Measurements from ENCODE around the gene OR52L1.
A peak's percentile ranks its signal among the peaks of the same experiment; 100 is the strongest.

OR52L1 gene

DNA sequence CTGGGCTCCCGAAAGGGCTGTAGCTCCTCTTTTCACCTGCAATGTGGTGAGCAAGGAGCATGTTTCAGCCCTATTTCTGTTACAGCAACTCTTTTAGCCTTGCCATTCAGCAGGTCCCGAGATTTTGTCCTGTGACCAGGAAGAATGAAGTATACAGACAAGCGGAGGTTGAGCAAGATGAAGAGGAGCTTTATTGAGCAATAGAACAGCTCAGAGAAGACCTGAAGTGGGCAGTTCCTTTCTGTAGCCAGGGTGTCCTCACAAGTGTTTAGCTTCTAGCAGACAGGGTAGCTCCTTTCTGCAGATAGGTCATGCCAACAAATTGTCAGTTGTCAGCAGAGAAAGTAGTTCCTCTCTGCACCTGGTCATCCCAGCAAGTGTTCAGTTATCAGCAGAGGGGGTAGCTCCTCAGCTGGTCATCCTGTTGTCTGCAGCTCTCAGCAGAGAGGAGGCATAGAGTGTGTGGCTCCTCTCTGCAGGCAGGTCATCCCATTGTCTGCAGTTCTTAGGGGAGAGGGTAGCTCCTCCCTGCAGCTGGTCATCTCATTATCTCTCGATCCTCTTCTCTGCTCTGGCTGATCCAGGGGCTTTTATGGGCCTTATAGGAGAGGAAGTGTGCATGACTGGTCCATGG lies 25.4 kb upstream of the OR52L1 start:
- H3K4me2 ChIP-seq (ENCODE audit: low read length), result no peak overlapping the region
- H3K9ac ChIP-seq (ENCODE audit: low read length), result no peak overlapping the region
- no peak overlapping the region for H2AK5ac ChIP-seq (ENCODE audit: low read length)
- WGBS (ENCODE audit: extremely low coverage, insufficient coverage, low lambda C conversion rate), result no CpG with 5 or more reads among the region's 4 CpGs
- H3K36me3 ChIP-seq (ENCODE audit: control insufficient read depth, insufficient read depth, low read length), result no peaks in the 10 kb centered on the region
- no peaks in the 10 kb centered on the region for H3K79me2 ChIP-seq (ENCODE audit: control insufficient read depth, insufficient read depth, low read length)
- H3K4ac ChIP-seq (ENCODE audit: low read depth, low read length), result no peak overlapping the region
- no peak overlapping the region for H2BK5ac ChIP-seq (ENCODE audit: low read length)
- no peaks in the 10 kb centered on the region for H3K79me1 ChIP-seq (ENCODE audit: low read length)
- no peak overlapping the region for H2BK15ac ChIP-seq (replicated peaks; ENCODE audit: low read depth)
- H4K8ac ChIP-seq (ENCODE audit: low read depth, low read length), result no peak overlapping the region
- no peak overlapping the region for H3K4me3 ChIP-seq (ENCODE audit: low read length)
- H3K27ac ChIP-seq (ENCODE audit: low read depth, low read length), result no peak overlapping the region
- no peak overlapping the region for H3K56ac ChIP-seq (ENCODE audit: low read length)
- H3K4me1 ChIP-seq (ENCODE audit: control insufficient read depth, low read depth, low read length), result no peaks in the 10 kb centered on the region
- no peak overlapping the region for H2BK120ac ChIP-seq (ENCODE audit: low read depth, low read length)
- peak; percentile 3 for DNase-seq
- no peak overlapping the region for H3K23ac ChIP-seq (ENCODE audit: low read length)
- no peak overlapping the region for H4K5ac ChIP-seq (ENCODE audit: low read length)
- no peak overlapping the region for H3K18ac ChIP-seq (ENCODE audit: low read length)
- no peaks in the 10 kb centered on the region for H3K27me3 ChIP-seq (ENCODE audit: insufficient read depth, low read length, poor library complexity)

- no peak for DNase-seq
- no peaks in the 10 kb centered on the region for H3K79me2 ChIP-seq (ENCODE audit: control insufficient read depth, insufficient read depth, low read length)
- H3K9ac ChIP-seq (ENCODE audit: low read length), result no peak within 1 kb of the TSS
- H3K4ac ChIP-seq (ENCODE audit: low read depth, low read length), result no peak within 1 kb of the TSS
- H2BK5ac ChIP-seq (ENCODE audit: low read length), result no peak within 1 kb of the TSS
- no peak within 1 kb of the TSS for H2AK5ac ChIP-seq (ENCODE audit: low read length)
- H3K23ac ChIP-seq (ENCODE audit: low read length), result no peak within 1 kb of the TSS
- H3K36me3 ChIP-seq (ENCODE audit: control insufficient read depth, insufficient read depth, low read length), result no peaks in the 10 kb centered on the region
- H3K4me2 ChIP-seq (ENCODE audit: low read length), result no peak within 1 kb of the TSS
- H3K4me3 ChIP-seq (ENCODE audit: low read length), result no peak within 1 kb of the TSS
- H3K18ac ChIP-seq (ENCODE audit: low read length), result no peak within 1 kb of the TSS
- H2BK15ac ChIP-seq (replicated peaks; ENCODE audit: low read depth), result no peak within 1 kb of the TSS
- H3K4me1 ChIP-seq (ENCODE audit: control insufficient read depth, low read depth, low read length), result no peaks in the 10 kb centered on the region
- H4K5ac ChIP-seq (ENCODE audit: low read length), result no peak within 1 kb of the TSS
- H3K79me1 ChIP-seq (ENCODE audit: low read length), result no peaks in the 10 kb centered on the region
- H3K27ac ChIP-seq (ENCODE audit: low read depth, low read length), result no peak within 1 kb of the TSS
- H4K8ac ChIP-seq (ENCODE audit: low read depth, low read length), result no peak within 1 kb of the TSS
- H3K56ac ChIP-seq (ENCODE audit: low read length), result no peak within 1 kb of the TSS
- no peak within 1 kb of the TSS for H2BK120ac ChIP-seq (ENCODE audit: low read depth, low read length)
- H3K27me3 ChIP-seq (ENCODE audit: insufficient read depth, low read length, poor library complexity), result no peaks in the 10 kb centered on the region
Measured at GRCh38 chr11:6006846-6007245, 20.1 kb upstream of the OR52L1 start, which contains the start of gene OR56A4. TSS of gene OR56A4 (minus strand) at chr11:6006946. CDS start at chr11:6002992, 3,954 bp downstream.

- Histone ChIP-seq H3K4me2 (ENCODE audit: low read length) (no peak overlapping the region), H4K5ac (ENCODE audit: low read length) (no peak overlapping the region), H3K79me2 (ENCODE audit: control insufficient read depth, insufficient read depth, low read length) (no peaks in the 10 kb centered on the region), H3K4me3 (ENCODE audit: low read length) (no peak overlapping the region), H3K18ac (ENCODE audit: low read length) (no peak overlapping the region), H3K23ac (ENCODE audit: low read length) (no peak overlapping the region), H4K8ac (ENCODE audit: low read depth, low read length) (no peak overlapping the region), H3K4me1 (ENCODE audit: control insufficient read depth, low read depth, low read length) (no peaks in the 10 kb centered on the region), H3K4ac (ENCODE audit: low read depth, low read length) (no peak overlapping the region), H3K79me1 (ENCODE audit: low read length) (no peaks in the 10 kb centered on the region), H3K9ac (ENCODE audit: low read length) (no peak overlapping the region), H3K36me3 (ENCODE audit: control insufficient read depth, insufficient read depth, low read length) (no peaks in the 10 kb centered on the region), H2AK5ac (ENCODE audit: low read length) (no peak overlapping the region), H2BK5ac (ENCODE audit: low read length) (no peak overlapping the region), H3K27me3 (ENCODE audit: insufficient read depth, low read length, poor library complexity) (no peaks in the 10 kb centered on the region), H2BK120ac (ENCODE audit: low read depth, low read length) (no peak overlapping the region), H3K56ac (ENCODE audit: low read length) (no peak overlapping the region), H2BK15ac (replicated peaks; ENCODE audit: low read depth) (no peak overlapping the region), H3K27ac (ENCODE audit: low read depth, low read length) (no peak overlapping the region)
- no peak for DNase-seq
Measured at GRCh38 chr11:6006395-6006794, 19.6 kb upstream of the OR52L1 start.

- DNase-seq, result no peak
- no peaks in the 10 kb centered on the region for H3K36me3 ChIP-seq (ENCODE audit: control insufficient read depth, insufficient read depth, low read length)
- H3K4me1 ChIP-seq (ENCODE audit: control insufficient read depth, low read depth, low read length), result no peaks in the 10 kb centered on the region
- no peaks in the 10 kb centered on the region for H3K79me2 ChIP-seq (ENCODE audit: control insufficient read depth, insufficient read depth, low read length)
- H3K4me3 ChIP-seq (ENCODE audit: low read length), result no peak overlapping the region
- no peak overlapping the region for H4K8ac ChIP-seq (ENCODE audit: low read depth, low read length)
- no CpG with 5 or more reads among the region's 7 CpGs for WGBS (ENCODE audit: extremely low coverage, insufficient coverage, low lambda C conversion rate)
- H3K9ac ChIP-seq (ENCODE audit: low read length), result no peak overlapping the region
- H2BK5ac ChIP-seq (ENCODE audit: low read length), result no peak overlapping the region
- no peak overlapping the region for H3K4me2 ChIP-seq (ENCODE audit: low read length)
- no peak overlapping the region for H2BK15ac ChIP-seq (replicated peaks; ENCODE audit: low read depth)
- no peak overlapping the region for H4K5ac ChIP-seq (ENCODE audit: low read length)
- no peak overlapping the region for H3K27ac ChIP-seq (ENCODE audit: low read depth, low read length)
- H3K18ac ChIP-seq (ENCODE audit: low read length), result no peak overlapping the region
- no peak overlapping the region for H3K4ac ChIP-seq (ENCODE audit: low read depth, low read length)
- no peak overlapping the region for H3K23ac ChIP-seq (ENCODE audit: low read length)
- no peak overlapping the region for H3K56ac ChIP-seq (ENCODE audit: low read length)
- no peaks in the 10 kb centered on the region for H3K79me1 ChIP-seq (ENCODE audit: low read length)
- H3K27me3 ChIP-seq (ENCODE audit: insufficient read depth, low read length, poor library complexity), result no peaks in the 10 kb centered on the region
- H2BK120ac ChIP-seq (ENCODE audit: low read depth, low read length), result no peak overlapping the region
- no peak overlapping the region for H2AK5ac ChIP-seq (ENCODE audit: low read length)
Measured at GRCh38 chr11:6002202-6002699, 15.5 kb upstream of the OR52L1 start.

GRCh38 chr11:5994791-5995190 lies 8.0 kb upstream of the OR52L1 start:
- Histone ChIP-seq H3K79me1 (ENCODE audit: low read length) (no peaks in the 10 kb centered on the region), H3K4me1 (ENCODE audit: control insufficient read depth, low read depth, low read length) (no peaks in the 10 kb centered on the region), H4K8ac (ENCODE audit: low read depth, low read length) (no peak overlapping the region), H3K27me3 (ENCODE audit: insufficient read depth, low read length, poor library complexity) (no peaks in the 10 kb centered on the region), H3K56ac (ENCODE audit: low read length) (no peak overlapping the region), H3K4me3 (ENCODE audit: low read length) (no peak overlapping the region), H3K18ac (ENCODE audit: low read length) (no peak overlapping the region), H3K9ac (ENCODE audit: low read length) (no peak overlapping the region), H3K4me2 (ENCODE audit: low read length) (no peak overlapping the region), H3K4ac (ENCODE audit: low read depth, low read length) (no peak overlapping the region), H3K23ac (ENCODE audit: low read length) (no peak overlapping the region), H4K5ac (ENCODE audit: low read length) (no peak overlapping the region), H2BK15ac (replicated peaks; ENCODE audit: low read depth) (no peak overlapping the region), H2BK5ac (ENCODE audit: low read length) (no peak overlapping the region), H2BK120ac (ENCODE audit: low read depth, low read length) (no peak overlapping the region), H3K36me3 (ENCODE audit: control insufficient read depth, insufficient read depth, low read length) (no peaks in the 10 kb centered on the region), H2AK5ac (ENCODE audit: low read length) (no peak overlapping the region), H3K79me2 (ENCODE audit: control insufficient read depth, insufficient read depth, low read length) (no peaks in the 10 kb centered on the region), H3K27ac (ENCODE audit: low read depth, low read length) (no peak overlapping the region)
- DNase-seq, result no peak
- no CpG with 5 or more reads among the region's 14 CpGs for WGBS (ENCODE audit: extremely low coverage, insufficient coverage, low lambda C conversion rate)

DNA sequence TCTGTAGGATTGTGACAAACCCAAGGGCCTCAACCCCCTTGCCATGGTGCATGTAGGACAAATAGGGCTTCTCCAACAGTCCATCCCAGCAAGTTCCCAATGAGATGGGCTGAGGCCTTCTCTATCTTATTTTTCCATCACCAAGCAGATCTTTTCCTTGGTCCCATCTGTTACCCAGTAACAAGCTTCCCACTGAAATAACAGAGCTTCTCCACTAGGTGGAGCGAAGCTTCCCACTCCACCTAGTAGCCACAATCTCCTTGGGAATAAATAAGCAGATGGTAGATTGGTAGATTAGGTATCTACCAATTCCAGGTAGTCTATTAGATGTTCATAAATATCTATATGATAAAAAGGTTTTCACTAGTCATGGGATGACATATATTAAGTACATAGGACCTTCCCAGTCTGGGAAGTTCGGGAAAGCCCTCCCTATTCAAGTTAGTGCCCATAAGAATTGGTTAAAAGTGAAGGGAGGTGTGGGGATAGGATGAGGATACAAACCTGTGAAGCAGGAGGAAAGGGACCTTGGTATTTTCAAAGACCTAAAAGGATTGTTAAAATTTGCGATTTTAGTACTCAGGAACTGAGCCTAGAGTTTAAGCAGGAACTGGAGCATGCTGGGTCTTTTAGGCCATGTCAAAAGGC lies 5.9 kb upstream of the OR52L1 start:
- H2BK120ac ChIP-seq (ENCODE audit: low read depth, low read length), result no peak overlapping the region
- no peak overlapping the region for H2BK5ac ChIP-seq (ENCODE audit: low read length)
- H3K56ac ChIP-seq (ENCODE audit: low read length), result no peak overlapping the region
- H3K4me2 ChIP-seq (ENCODE audit: low read length), result no peak overlapping the region
- no peaks in the 10 kb centered on the region for H3K27me3 ChIP-seq (ENCODE audit: insufficient read depth, low read length, poor library complexity)
- H3K9ac ChIP-seq (ENCODE audit: low read length), result no peak overlapping the region
- H3K36me3 ChIP-seq (ENCODE audit: control insufficient read depth, insufficient read depth, low read length), result no peaks in the 10 kb centered on the region
- H3K4me1 ChIP-seq (ENCODE audit: control insufficient read depth, low read depth, low read length), result no peaks in the 10 kb centered on the region
- H2AK5ac ChIP-seq (ENCODE audit: low read length), result no peak overlapping the region
- no peak overlapping the region for H4K5ac ChIP-seq (ENCODE audit: low read length)
- WGBS (ENCODE audit: extremely low coverage, insufficient coverage, low lambda C conversion rate), result no CpG with 5 or more reads among the region's 3 CpGs
- peak; percentile 65 for DNase-seq
- no peak overlapping the region for H3K4me3 ChIP-seq (ENCODE audit: low read length)
- no peak overlapping the region for H2BK15ac ChIP-seq (replicated peaks; ENCODE audit: low read depth)
- no peak overlapping the region for H3K23ac ChIP-seq (ENCODE audit: low read length)
- no peaks in the 10 kb centered on the region for H3K79me1 ChIP-seq (ENCODE audit: low read length)
- no peak overlapping the region for H4K8ac ChIP-seq (ENCODE audit: low read depth, low read length)
- H3K27ac ChIP-seq (ENCODE audit: low read depth, low read length), result no peak overlapping the region
- no peak overlapping the region for H3K18ac ChIP-seq (ENCODE audit: low read length)
- H3K4ac ChIP-seq (ENCODE audit: low read depth, low read length), result no peak overlapping the region
- no peaks in the 10 kb centered on the region for H3K79me2 ChIP-seq (ENCODE audit: control insufficient read depth, insufficient read depth, low read length)

Data from mesendoderm (in vitro differentiated cells).